OCI-LY1 (cell line): ENCODE results near the gene SLC16A13.

Experiments
- H2AFZ ChIP-seq: fragments of 200-600 bp; sonication (generic), shearing (Covaris generic); 2 replicates; pipeline ENCODE4 v1.6.0; 2014; ENCODE audit warnings: antibody characterized with exemption, mild to moderate bottlenecking, low read length
- H3F3A ChIP-seq: fragments of 200-600 bp; sonication (generic), shearing (Covaris generic); 2 replicates; pipeline ENCODE4 v1.6.0; 2014; ENCODE audit warnings: mild to moderate bottlenecking, antibody characterized with exemption, low read length, moderate library complexity; ENCODE audit not compliant: insufficient read depth
- H3K27ac ChIP-seq: fragments of 200-600 bp; sonication (generic); 2 replicates; pipeline ENCODE4 v1.5.1; 2014; ENCODE audit warnings: low read length, mixed run types, mild to moderate bottlenecking, low read depth; ENCODE audit not compliant: poor library complexity, severe bottlenecking
- H3K27me3 ChIP-seq: fragments of 200-600 bp; sonication (generic); 2 replicates; pipeline ENCODE4 v1.6.0; 2014; ENCODE audit warnings: antibody characterized with exemption, mild to moderate bottlenecking, low read length, moderate library complexity; ENCODE audit not compliant: insufficient read depth
- H3K36me3 ChIP-seq: fragments of 200-600 bp; sonication (generic); 2 replicates; pipeline ENCODE4 v1.6.1; 2014; ENCODE audit warnings: mild to moderate bottlenecking, antibody characterized with exemption, low read length, moderate library complexity, mixed read lengths; ENCODE audit not compliant: insufficient read depth
- H3K4me1 ChIP-seq: fragments of 200-600 bp; sonication (generic); 2 replicates; pipeline ENCODE4 v1.5.1; 2014; ENCODE audit warnings: mild to moderate bottlenecking, low read length, moderate library complexity; ENCODE audit not compliant: insufficient read depth, severe bottlenecking
- H3K4me2 ChIP-seq: fragments of 200-600 bp; sonication (generic), shearing (Covaris generic); 2 replicates; pipeline ENCODE4 v1.6.1; 2014; ENCODE audit warnings: low read length
- H3K4me3 ChIP-seq: fragments of 200-600 bp; sonication (generic); 2 replicates; pipeline ENCODE4 v1.5.1; 2014; ENCODE audit warnings: low read length, low read depth, mild to moderate bottlenecking, mixed read lengths; ENCODE audit not compliant: poor library complexity, severe bottlenecking
- H3K79me2 ChIP-seq: fragments of 200-600 bp; shearing (Covaris generic); 2 replicates; pipeline ENCODE4 v1.6.1; 2016; ENCODE audit warnings: mixed run types, low read length, mixed read lengths; ENCODE audit not compliant: insufficient read depth
- H3K9ac ChIP-seq: fragments of 200-600 bp; sonication (generic), shearing (Covaris generic); 2 replicates; pipeline ENCODE4 v1.6.1; 2014; ENCODE audit warnings: mild to moderate bottlenecking, low read length, mixed read lengths
- H3K9me2 ChIP-seq: fragments of 200-600 bp; sonication (generic), shearing (Covaris generic); 2 replicates; pipeline ENCODE4 v1.6.1; 2014; ENCODE audit warnings: low read depth, mild to moderate bottlenecking, low read length, mixed read lengths
- H3K9me3 ChIP-seq: fragments of 200-600 bp; shearing (Covaris generic); 2 replicates; pipeline ENCODE4 v1.6.1; 2014; ENCODE audit warnings: low read length, mixed read lengths
- H4K20me1 ChIP-seq: fragments of 200-600 bp; sonication (generic), shearing (Covaris generic); 2 replicates; pipeline ENCODE4 v1.6.0; 2016; ENCODE audit warnings: mild to moderate bottlenecking, low read length; ENCODE audit not compliant: insufficient read depth
- CTCF ChIP-seq: fragments of 200-600 bp; sonication (generic), shearing (Covaris generic); IDR thresholded peaks from 2 replicates; pipeline ENCODE4 v1.5.1; 2017; ENCODE audit warnings: mild to moderate bottlenecking, antibody characterized with exemption, low read length, moderate library complexity, mixed read lengths
- EZH2 ChIP-seq: fragments of 200-600 bp; sonication (generic), shearing (Covaris generic); IDR thresholded peaks from 2 replicates; pipeline ENCODE4 v1.8.0; 2017; ENCODE audit warnings: borderline replicate concordance, mixed run types, mild to moderate bottlenecking, antibody characterized with exemption, low read length, moderate library complexity, mixed read lengths

Gene SLC16A13

GRCh38 chr17:6994118-6994598 lies 41.7 kb upstream of the SLC16A13 start:
- no peak overlapping the region for H2AFZ ChIP-seq
- no peaks in the 10 kb centered on the region for H3K4me1 ChIP-seq
- no peaks in the 10 kb centered on the region for H3K9me2 ChIP-seq
- no peaks in the 10 kb centered on the region for H3K79me2 ChIP-seq
- no peak overlapping the region for H3K4me2 ChIP-seq
- no peak overlapping the region for H3K9ac ChIP-seq
- no peaks in the 10 kb centered on the region for H4K20me1 ChIP-seq
- H3K27me3 ChIP-seq, result no peaks in the 10 kb centered on the region
- H3K27ac ChIP-seq, result no peak overlapping the region
- no peak overlapping the region for H3K4me3 ChIP-seq
- no peak for TF ChIP-seq CTCF
- no peak for TF ChIP-seq EZH2
- peaks cover 6% of the 10 kb centered on the region; the same call in 1 of the 2 replicates for H3K36me3 ChIP-seq
- H3F3A ChIP-seq, result no peaks in the 10 kb centered on the region
- no peaks in the 10 kb centered on the region for H3K9me3 ChIP-seq

GRCh38 chr17:6994666-6995256 lies 41.1 kb upstream of the SLC16A13 start:
- Histone ChIP-seq H3K9me3 (no peaks in the 10 kb centered on the region), H3K9me2 (no peaks in the 10 kb centered on the region)

GRCh38 chr17:6995500-6996255 lies 40.1 kb upstream of the SLC16A13 start, which contains the start of gene ALOX12:
TSS of gene ALOX12 (plus strand) at chr17:6996049. CDS start at chr17:6996118, 69 bp downstream.
- H3K27me3 ChIP-seq, result no peaks in the 10 kb centered on the region

More at GRCh38 chr17:6994666-6995256, 41.1 kb upstream of the SLC16A13 start:
- H3K27me3 ChIP-seq, result no peaks in the 10 kb centered on the region
- no peak overlapping the region for H3K4me3 ChIP-seq
- H3K79me2 ChIP-seq, result no peaks in the 10 kb centered on the region
- no peak overlapping the region for H2AFZ ChIP-seq
- peaks cover 9% of the 10 kb centered on the region; the same call in 1 of the 2 replicates for H3K36me3 ChIP-seq
- no peak overlapping the region for H3K4me2 ChIP-seq
- no peak for TF ChIP-seq EZH2
- no peak for TF ChIP-seq CTCF
- H3K27ac ChIP-seq, result no peak overlapping the region
- no peaks in the 10 kb centered on the region for H3F3A ChIP-seq
- no peaks in the 10 kb centered on the region for H3K4me1 ChIP-seq
- no peak overlapping the region for H3K9ac ChIP-seq
- H4K20me1 ChIP-seq, result no peaks in the 10 kb centered on the region

More at GRCh38 chr17:6995500-6996255, 40.1 kb upstream of the SLC16A13 start, which contains the start of gene ALOX12:
- Histone ChIP-seq H3K9me3 (no peaks in the 10 kb centered on the region), H2AFZ (no peak within 1 kb of the TSS), H3K36me3 (peaks cover 18% of the 10 kb centered on the region; the same call in 1 of the 2 replicates), H4K20me1 (no peaks in the 10 kb centered on the region), H3K4me2 (no peak within 1 kb of the TSS), H3K4me3 (no peak within 1 kb of the TSS), H3K79me2 (no peaks in the 10 kb centered on the region), H3F3A (no peaks in the 10 kb centered on the region), H3K27ac (no peak within 1 kb of the TSS), H3K9ac (no peak within 1 kb of the TSS), H3K9me2 (no peaks in the 10 kb centered on the region), H3K4me1 (no peaks in the 10 kb centered on the region)
- TF ChIP-seq EZH2 (no peak), CTCF (no peak)
